ENCODE results near the gene MAB21L4.
A peak's percentile ranks its signal among the peaks of the same experiment; 100 is the strongest.

Gene MAB21L4

GRCh38 chr2:240913810-240914644 is 18.1 kb upstream of the MAB21L4 start:
- peak; percentile 23 to 59 (median 57) for DNase-seq (ENCODE audit: low read depth in 2 of 3, low spot score in 2 of 3)

GRCh38 chr2:240912878-240913809 is 17.2 kb upstream of the MAB21L4 start:
- DNase-seq (ENCODE audit: low read depth in 2 of 3, low spot score in 2 of 3): no peak

DNA sequence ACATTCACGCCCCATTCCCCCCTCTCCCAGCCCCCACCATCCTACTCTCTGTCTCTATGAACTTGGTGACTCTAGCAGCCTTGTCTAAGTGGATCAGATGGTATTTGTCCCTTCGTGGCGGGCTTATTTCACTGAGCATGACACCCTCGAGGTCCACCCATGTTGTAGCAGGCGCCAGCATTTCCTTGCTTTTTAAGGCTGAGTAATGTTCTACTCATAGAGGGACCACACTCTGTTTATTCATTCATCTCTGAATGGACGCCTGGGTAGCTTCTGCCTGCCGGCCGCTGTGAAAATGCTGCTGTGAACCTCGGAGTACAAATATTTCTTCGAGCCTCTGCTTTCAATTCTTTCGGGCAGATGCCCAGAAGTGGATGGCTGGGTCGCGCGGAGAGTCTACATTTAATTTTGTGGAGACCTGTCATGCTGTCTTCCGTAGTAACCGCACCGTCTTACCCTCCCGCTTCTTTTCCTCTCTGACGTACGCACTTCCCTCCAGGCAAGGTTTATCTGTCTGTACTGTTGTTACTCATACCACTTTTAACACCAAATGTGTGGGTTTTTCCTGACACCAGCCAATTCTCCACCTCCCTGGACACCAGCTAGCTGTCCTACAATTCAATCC is 15.8 kb upstream of the MAB21L4 start:
- DNase-seq (ENCODE audit: low read depth in 2 of 3, low spot score in 2 of 3): no peak

DNA sequence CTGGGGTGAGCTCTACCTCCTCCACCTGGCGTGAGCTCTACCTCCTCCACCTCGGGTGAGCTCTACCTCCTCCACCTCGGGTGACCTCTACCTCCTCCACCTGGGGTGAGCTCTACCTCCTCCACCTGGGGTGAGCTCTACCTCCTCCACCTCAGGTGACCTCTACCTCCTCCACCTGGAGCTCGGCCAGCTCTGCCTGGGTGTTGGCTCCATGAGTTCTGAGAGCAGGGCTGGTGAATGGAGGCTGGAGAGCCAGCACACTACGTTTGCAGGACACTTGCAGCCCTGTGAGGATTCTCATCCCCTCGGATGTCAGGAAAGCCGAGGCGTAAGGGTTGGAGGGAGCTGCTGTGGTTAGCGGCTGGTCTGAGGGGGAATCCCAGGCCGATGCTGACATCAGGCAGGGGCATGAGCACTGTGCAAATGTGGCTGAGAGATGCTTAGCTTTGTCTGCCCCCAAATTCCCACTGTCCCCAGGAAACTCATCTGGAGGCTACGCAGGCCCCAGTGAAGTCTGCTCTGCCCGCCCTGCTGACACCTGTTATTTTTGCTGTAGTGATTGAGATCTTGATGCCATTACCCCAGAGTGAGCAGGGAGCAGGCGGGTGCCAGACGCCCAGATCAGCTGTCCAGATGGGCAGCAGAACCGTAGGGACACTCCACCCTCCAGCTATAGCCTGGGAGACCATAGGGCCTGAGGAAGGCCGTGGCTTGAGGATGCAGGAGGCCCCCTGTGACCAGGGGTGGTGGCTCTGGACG is 13.4 kb upstream of the MAB21L4 start:
- DNase-seq (ENCODE audit: low read depth in 2 of 3, low spot score in 2 of 3): no peak

- no peak for DNase-seq (ENCODE audit: low read depth in 2 of 3, low spot score in 2 of 3)
Measured at GRCh38 chr2:240906911-240907590, 11.1 kb upstream of the MAB21L4 start.

GRCh38 chr2:240906141-240906910 is 10.4 kb upstream of the MAB21L4 start, which contains the start of gene CROCC2:
Gene CROCC2, plus strand, starts transcription at chr2:240906336. Its CDS starts 178 bp downstream, at chr2:240906514.
- no peak for DNase-seq (ENCODE audit: low read depth in 2 of 3, low spot score in 2 of 3)

- no peak for DNase-seq (ENCODE audit: low read depth in 2 of 3, low spot score in 2 of 3)
Measured at GRCh38 chr2:240905176-240905781, 9.3 kb upstream of the MAB21L4 start.

DNA sequence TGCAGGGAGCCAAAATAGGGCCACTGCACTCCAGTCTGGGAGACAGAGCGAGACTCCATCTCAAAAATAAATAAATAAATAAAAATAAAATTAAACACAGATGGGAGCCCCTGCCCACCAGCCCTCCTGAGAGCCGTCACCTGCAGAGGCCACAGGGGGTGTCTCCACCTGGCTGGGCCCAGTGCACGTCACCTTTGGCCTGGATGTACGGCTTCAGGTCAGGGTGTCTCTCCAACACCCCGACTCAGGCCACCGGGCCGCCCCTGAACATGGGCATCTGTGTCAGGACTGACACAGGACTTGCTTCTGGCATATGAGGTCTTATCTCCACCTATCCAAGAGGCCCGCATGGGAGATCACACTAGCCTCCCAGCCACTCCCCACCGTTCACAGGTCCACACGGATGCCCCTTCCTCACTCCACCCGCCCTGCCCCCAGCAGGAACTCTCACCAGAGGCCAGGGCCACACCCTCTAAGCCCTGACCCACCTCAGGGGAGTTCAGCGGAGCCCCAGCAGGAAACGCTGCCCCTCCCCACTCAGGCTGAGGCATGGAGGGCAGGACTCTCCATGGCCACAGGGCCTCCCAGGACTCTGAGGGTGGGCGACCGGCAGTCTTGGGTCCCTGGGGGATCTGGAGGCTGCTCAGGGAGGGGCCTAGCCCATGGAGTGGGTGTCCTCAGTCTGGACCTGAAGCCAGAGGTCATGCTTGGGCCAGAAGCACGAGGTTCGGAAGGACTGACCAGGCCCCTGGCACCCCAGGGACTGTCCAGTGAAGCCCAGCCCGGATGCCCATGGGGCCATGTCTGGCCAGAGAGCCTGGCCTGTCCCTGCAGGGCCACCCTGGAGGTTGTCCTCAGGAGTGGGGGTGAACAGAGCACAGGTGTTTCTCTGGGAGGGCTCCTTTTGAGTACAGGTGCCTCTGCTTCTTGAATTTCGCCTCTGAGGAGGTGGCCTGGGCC is 8.5 kb upstream of the MAB21L4 start:
- no peak for DNase-seq (ENCODE audit: low read depth in 2 of 3, low spot score in 2 of 3)

DNA sequence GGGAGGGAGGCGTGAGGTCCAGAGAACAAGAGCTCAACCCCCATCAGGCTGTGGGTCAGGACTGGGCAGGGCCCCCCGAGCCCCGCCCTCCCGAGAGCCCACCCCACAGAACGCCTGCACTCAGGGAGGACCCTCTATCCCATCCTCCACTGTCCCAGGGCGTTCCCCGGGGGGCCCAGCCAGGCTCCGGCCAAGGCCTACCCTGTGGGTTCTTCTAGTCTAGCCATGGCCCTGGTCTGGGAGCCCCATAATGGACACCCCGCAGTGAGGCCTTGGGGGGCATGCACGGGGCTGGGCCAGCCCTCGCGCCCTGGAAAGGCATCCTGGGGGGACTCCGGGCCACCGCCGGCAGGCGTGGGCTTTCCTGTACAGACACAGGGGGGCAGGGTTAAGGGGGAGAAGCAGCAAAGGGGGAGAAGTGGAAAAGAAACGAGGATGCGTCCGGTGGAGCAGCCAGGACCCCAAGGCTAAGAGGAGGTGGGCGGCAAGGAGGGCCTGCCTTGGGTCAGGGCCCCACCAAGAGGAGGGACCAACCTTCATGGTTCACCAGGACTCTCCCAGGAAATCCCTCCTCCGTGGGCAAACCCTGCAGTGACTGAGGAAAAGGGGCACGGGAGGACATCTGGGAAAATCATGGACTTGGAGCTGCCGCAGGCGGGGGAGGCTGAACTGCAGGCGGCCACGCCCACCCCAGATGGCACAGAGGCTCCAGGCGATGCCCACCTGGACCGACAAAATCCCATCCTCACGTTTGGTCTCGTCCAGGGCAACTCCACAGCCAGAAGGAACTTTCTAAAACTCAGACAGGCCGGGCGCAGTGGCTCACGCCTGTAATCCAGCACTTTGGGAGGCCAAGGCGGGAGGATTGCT is 7.5 kb upstream of the MAB21L4 start:
- DNase-seq (ENCODE audit: low read depth in 2 of 3, low spot score in 2 of 3): no peak

- DNase-seq (ENCODE audit: low read depth in 2 of 3, low spot score in 2 of 3): no peak
Measured at GRCh38 chr2:240902615-240903041, 6.7 kb upstream of the MAB21L4 start.

DNA sequence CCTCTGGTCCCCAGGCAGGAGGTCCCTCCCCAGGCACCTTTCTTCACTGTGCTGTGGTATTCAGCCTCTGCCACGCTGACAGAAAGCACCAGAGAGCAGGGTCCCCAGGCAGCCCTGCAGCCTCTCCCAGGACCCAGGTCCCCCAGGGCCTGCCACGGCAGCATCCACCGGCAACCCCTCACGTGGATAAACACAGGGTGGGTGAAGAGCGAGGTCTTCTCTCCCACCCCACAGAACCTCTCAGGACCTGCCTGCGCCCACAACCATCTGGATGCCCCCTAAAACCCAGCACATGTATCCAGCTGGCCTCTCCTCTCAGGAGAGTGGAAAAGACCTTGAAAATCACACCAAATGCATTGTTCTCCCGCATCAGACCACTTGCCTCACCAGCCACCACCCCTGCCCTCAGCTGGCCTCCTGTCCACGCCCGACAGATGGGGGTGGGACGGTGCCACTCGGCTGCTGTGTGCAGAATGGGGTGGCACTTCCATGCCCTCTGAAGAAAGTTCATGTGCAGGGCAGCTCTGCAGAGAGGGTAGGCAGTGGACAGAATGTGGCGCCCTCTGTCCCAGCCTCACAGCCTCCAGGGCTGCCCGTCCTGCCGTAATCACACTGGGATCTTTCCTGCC is 6.1 kb upstream of the MAB21L4 start:
- DNase-seq (ENCODE audit: low read depth in 2 of 3, low spot score in 2 of 3): no peak

GRCh38 chr2:240900141-240900860 is 4.3 kb upstream of the MAB21L4 start:
- no peak for DNase-seq (ENCODE audit: low read depth in 2 of 3, low spot score in 2 of 3)

GRCh38 chr2:240899468-240899865 is 3.5 kb upstream of the MAB21L4 start:
- no peak for DNase-seq (ENCODE audit: low read depth in 2 of 3, low spot score in 2 of 3)

GRCh38 chr2:240898731-240899467 is 2.9 kb upstream of the MAB21L4 start:
- no peak for DNase-seq (ENCODE audit: low read depth in 2 of 3, low spot score in 2 of 3)

DNA sequence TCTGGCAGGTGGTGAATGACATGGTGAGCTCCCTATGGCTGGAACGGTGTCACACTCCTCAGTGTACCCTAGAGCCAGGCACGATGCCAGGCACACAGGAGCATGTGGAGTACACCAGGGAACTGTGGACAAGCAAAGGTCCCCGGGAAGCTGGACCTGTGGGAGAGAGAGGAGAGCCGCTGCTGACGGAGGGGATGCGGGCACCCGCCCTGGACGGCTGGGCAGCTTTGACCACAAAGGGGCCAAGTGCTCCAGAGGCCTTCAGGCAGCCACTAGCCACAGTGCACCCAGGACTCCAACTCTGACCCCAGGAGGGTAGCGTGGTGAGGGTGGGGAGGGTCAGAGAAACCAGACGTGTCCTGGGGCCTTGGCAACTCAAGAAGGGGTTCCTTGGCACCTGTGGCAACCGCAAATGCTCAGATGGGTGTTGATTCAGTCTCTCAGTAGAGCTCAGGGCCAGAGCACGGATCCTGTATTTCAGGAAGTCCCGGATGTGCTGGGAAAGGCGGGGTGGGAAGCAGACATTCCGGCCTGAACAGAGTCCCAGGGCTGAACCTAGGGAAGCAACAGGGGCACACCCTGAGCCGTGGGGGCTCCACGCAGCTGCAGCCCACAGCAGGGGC is 2.3 kb upstream of the MAB21L4 start:
- DNase-seq (ENCODE audit: low read depth in 2 of 3, low spot score in 2 of 3): no peak

Measured in activated CD8-positive, alpha-beta memory T cell treated with anti-CD3 and anti-CD28 coated beads for 48 hours (primary cell).